ENCODE measurements around the gene SRF.

DNA sequence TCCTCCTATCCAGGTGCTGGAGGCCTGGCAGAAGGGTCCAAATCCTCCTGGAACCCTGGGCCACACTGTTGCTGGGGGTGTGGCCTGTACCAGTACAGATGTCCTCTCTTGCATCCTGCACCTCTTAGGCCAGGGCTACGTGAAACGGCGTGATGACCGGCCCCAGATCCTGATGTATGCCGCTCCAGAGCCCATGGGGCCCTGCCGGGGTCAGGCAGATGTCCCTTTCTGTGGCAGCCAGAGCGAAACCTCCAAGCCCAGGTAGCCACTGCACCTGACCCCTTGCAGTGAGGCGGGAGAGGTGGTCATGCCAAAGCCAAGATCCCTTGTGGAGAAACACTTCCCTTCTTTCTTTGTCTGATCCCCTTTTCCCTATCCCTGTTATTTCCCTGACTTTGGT lies 44.0 kb downstream of the SRF start:
- no peak for TF ChIP-seq POLR2A (IDR thresholded peaks at IDR 0.05; ENCODE audit: low read depth, low read length)
- TF ChIP-seq EZH2 (IDR thresholded peaks at IDR 0.05; ENCODE audit: borderline replicate concordance, low read depth, low read length, severe bottlenecking), result no peak
- TF ChIP-seq, protein P1, sequence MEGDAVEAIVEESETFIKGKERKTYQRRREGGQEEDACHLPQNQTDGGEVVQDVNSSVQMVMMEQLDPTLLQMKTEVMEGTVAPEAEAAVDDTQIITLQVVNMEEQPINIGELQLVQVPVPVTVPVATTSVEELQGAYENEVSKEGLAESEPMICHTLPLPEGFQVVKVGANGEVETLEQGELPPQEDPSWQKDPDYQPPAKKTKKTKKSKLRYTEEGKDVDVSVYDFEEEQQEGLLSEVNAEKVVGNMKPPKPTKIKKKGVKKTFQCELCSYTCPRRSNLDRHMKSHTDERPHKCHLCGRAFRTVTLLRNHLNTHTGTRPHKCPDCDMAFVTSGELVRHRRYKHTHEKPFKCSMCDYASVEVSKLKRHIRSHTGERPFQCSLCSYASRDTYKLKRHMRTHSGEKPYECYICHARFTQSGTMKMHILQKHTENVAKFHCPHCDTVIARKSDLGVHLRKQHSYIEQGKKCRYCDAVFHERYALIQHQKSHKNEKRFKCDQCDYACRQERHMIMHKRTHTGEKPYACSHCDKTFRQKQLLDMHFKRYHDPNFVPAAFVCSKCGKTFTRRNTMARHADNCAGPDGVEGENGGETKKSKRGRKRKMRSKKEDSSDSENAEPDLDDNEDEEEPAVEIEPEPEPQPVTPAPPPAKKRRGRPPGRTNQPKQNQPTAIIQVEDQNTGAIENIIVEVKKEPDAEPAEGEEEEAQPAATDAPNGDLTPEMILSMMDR (IDR thresholded peaks at IDR 0.05; ENCODE audit: extremely low read depth in 1 of 2, insufficient read depth in 1 of 2, low read depth in 1 of 2, low read length in 2 of 2), result no peak
- no peak for TF ChIP-seq POLR2AphosphoS5 (IDR thresholded peaks at IDR 0.05; ENCODE audit: insufficient read depth, low read depth, low read length)
- TF ChIP-seq JUN (IDR thresholded peaks at IDR 0.05; ENCODE audit: borderline replicate concordance, insufficient read depth, insufficient read length, low read depth), result no peak
- TF ChIP-seq FOS (IDR thresholded peaks at IDR 0.05; ENCODE audit: borderline replicate concordance, insufficient read depth, low read length), result no peak
- TF ChIP-seq, protein P2, sequence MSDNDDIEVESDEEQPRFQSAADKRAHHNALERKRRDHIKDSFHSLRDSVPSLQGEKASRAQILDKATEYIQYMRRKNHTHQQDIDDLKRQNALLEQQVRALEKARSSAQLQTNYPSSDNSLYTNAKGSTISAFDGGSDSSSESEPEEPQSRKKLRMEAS (IDR thresholded peaks at IDR 0.05; ENCODE audit: insufficient read depth, insufficient read length), result no peak
- no peak for TF ChIP-seq GATA2 (IDR thresholded peaks at IDR 0.05; ENCODE audit: insufficient read depth, insufficient read length, low read depth, low read length)
